HCT116 (cell line): ENCODE measurements around the gene SRP68. TPM values are rescaled to one million over a fixed set of nuclear protein-coding genes. Genes with fewer than 3 reads are reported as not detected.

Experiments used
- ATAC-seq: fragments of 200-7000 bp; cut with Tn5 transposase; 2 replicates; pipeline ENCODE4 v1.9.1; 2020; ENCODE audit warnings: mild to moderate bottlenecking, moderate library complexity
- BruUV-seq: library from RNA; stranded (reverse); fragments of 400-500 nt; replicated peaks from 2 replicates; lab custom pipeline; 2021; lab: Mats Ljungman, UMichigan
- CTCF ChIA-PET: fragments of 300-600 bp; sonication (Branson Sonifier 250); formaldehyde crosslinking; loops from one replicate; lab custom pipeline; 2021; ENCODE audit warnings: antibody characterized with exemption; lab: Charles Lee
- POLR2A ChIA-PET: fragments of 300-600, 350-600 bp; sonication (Branson Sonifier 250); formaldehyde crosslinking; loops from one replicate; lab custom pipeline; 2021; ENCODE audit warnings: antibody characterized with exemption; lab: Charles Lee
- RAD21 ChIA-PET, 2 experiments: fragments of 300-600 bp; sonication (Branson Sonifier 250); formaldehyde crosslinking; loops; one replicate each; lab custom pipeline; 2023; ENCODE audit warnings: low total read pairs in 2 of 2; ENCODE audit not compliant: uncharacterized antibody in 2 of 2, unreplicated experiment in 2 of 2, low non-redundant PET in 1 of 2; lab: Charles Lee
- DNase-seq: peaks from one replicate; pipeline ENCODE4 v3.0.0-alpha.2; 2010; ENCODE audit warnings: low read depth, low spot score
- H2AFZ ChIP-seq: fragments of 200-600 bp; shearing (Covaris generic), sonication (generic); 2 replicates; pipeline ENCODE4 v1.6.1; 2017; ENCODE audit warnings: low read depth, mixed run types, mixed read lengths, antibody characterized with exemption, low read length; ENCODE audit not compliant: poor library complexity, severe bottlenecking
- H3K27ac ChIP-seq: 2 replicates; pipeline ENCODE4 v1.5.1; 2012; ENCODE audit warnings: low read depth, low read length
- H3K27me3 ChIP-seq: fragments of 200-600 bp; sonication (generic); 2 replicates; pipeline ENCODE4 v1.6.1; 2016; ENCODE audit warnings: mixed run types, low read length, mixed read lengths; ENCODE audit not compliant: insufficient read depth
- H3K36me3 ChIP-seq, 2 experiments: fragments of 200-500 bp in 1 of 2; fragments of 200-600 bp in 1 of 2; sonication (Bioruptor generic) in 1 of 2; sonication (generic) in 1 of 2; 2 replicates each; pipeline versions ENCODE4 v1.5.1 to v1.6.1; 2014 to 2016; ENCODE audit warnings: low read length in 2 of 2, inconsistent platforms in 1 of 2, mixed read lengths in 1 of 2, mixed run types in 1 of 2; ENCODE audit not compliant: insufficient read depth in 2 of 2, control insufficient read depth in 1 of 2
- H3K4me1 ChIP-seq, 2 experiments: fragments of 200-600 bp in 1 of 2; sonication (generic) in 1 of 2; 2 replicates each; pipeline versions ENCODE4 v1.5.1 to v1.6.1; 2012 to 2017; ENCODE audit warnings: low read length in 2 of 2, inconsistent platforms in 1 of 2, mild to moderate bottlenecking in 1 of 2, mixed read lengths in 1 of 2, mixed run types in 1 of 2, moderate library complexity in 1 of 2; ENCODE audit not compliant: insufficient read depth in 2 of 2, control insufficient read depth in 1 of 2
- H3K4me2 ChIP-seq: fragments of 200-600 bp; sonication (generic); 2 replicates; pipeline ENCODE4 v1.6.1; 2017; ENCODE audit warnings: mixed run types, low read length, mixed read lengths
- H3K4me3 ChIP-seq, 2 experiments: fragments of 200-600 bp in 1 of 2; sonication (generic) in 1 of 2; replicated peaks in 1 of 2; 2 replicates each; pipeline ENCODE4 v1.5.1; 2011 to 2016; ENCODE audit warnings: low read length in 2 of 2, control low read depth in 1 of 2, low read depth in 1 of 2, mild to moderate bottlenecking in 1 of 2, mixed read lengths in 1 of 2, mixed run types in 1 of 2
- H3K79me2 ChIP-seq: fragments of 200-600 bp; sonication (generic); 2 replicates; pipeline ENCODE4 v1.6.1; 2017; ENCODE audit warnings: mild to moderate bottlenecking, mixed run types, low read length, moderate library complexity, mixed read lengths; ENCODE audit not compliant: insufficient read depth
- H3K9ac ChIP-seq: fragments of 200-600 bp; sonication (generic); 2 replicates; pipeline ENCODE4 v1.6.1; 2016; ENCODE audit warnings: low read length, mixed read lengths
- H3K9me2 ChIP-seq: fragments of 200-600 bp; sonication (generic), shearing (Covaris generic); 2 replicates; pipeline ENCODE4 v1.6.1; 2017; ENCODE audit warnings: mixed run types, mild to moderate bottlenecking, moderate library complexity; ENCODE audit not compliant: insufficient read depth
- H3K9me3 ChIP-seq, 2 experiments: fragments of 200-500 bp in 1 of 2; fragments of 200-600 bp in 1 of 2; sonication (Bioruptor generic) in 1 of 2; sonication (generic) in 1 of 2; 2 replicates each; pipeline ENCODE4 v1.6.1; 2014 to 2017; ENCODE audit warnings: low read length in 2 of 2, mixed read lengths in 2 of 2, inconsistent platforms in 1 of 2, low read depth in 1 of 2, mild to moderate bottlenecking in 1 of 2, mixed run types in 1 of 2, moderate library complexity in 1 of 2; ENCODE audit not compliant: control insufficient read depth in 1 of 2, insufficient read depth in 1 of 2
- H4K20me1 ChIP-seq: fragments of 200-600 bp; sonication (generic), shearing (Covaris generic); 2 replicates; pipeline ENCODE4 v1.6.1; 2017; ENCODE audit warnings: mixed run types, mild to moderate bottlenecking, moderate library complexity; ENCODE audit not compliant: insufficient read depth
- CEBPB ChIP-seq: IDR thresholded peaks from 2 replicates; pipeline ENCODE4 v1.6.1; 2012; ENCODE audit warnings: low read depth
- CTCF ChIP-seq, 3 experiments: fragments of 200-600 bp in 1 of 3; sonication (generic) in 1 of 3; IDR thresholded peaks in 2 of 3; conservative IDR thresholded peaks in 1 of 3; 2 replicates each; pipeline ENCODE4 v1.5.1; 2012 to 2017; ENCODE audit warnings: low read depth in 2 of 3, low read length in 2 of 3, antibody characterized with exemption in 1 of 3, borderline replicate concordance in 1 of 3, control low read depth in 1 of 3, mild to moderate bottlenecking in 1 of 3, mixed read lengths in 1 of 3, mixed run types in 1 of 3, moderate library complexity in 1 of 3; ENCODE audit not compliant: insufficient read depth in 1 of 3
- EGR1 ChIP-seq: IDR thresholded peaks from 2 replicates; pipeline ENCODE4 v1.6.1; 2012; ENCODE audit warnings: low read depth
- ELF1 ChIP-seq: IDR thresholded peaks from 2 replicates; pipeline ENCODE4 v1.6.1; 2012; ENCODE audit warnings: low read depth, borderline replicate concordance
- EZH2 ChIP-seq: fragments of 200-600 bp; sonication (generic); IDR thresholded peaks from 2 replicates; pipeline ENCODE4 v1.6.1; 2017; ENCODE audit warnings: antibody characterized with exemption, mixed run types
- FOSL1 ChIP-seq: IDR thresholded peaks from 2 replicates; pipeline ENCODE4 v1.6.1; 2012; ENCODE audit warnings: low read depth
- JUND ChIP-seq: IDR thresholded peaks from 2 replicates; pipeline ENCODE4 v1.6.1; 2012
- POLR2AphosphoS5 ChIP-seq: IDR thresholded peaks from 2 replicates; pipeline ENCODE4 v1.6.1; 2011; ENCODE audit warnings: mild to moderate bottlenecking, low read depth, low read length, moderate library complexity
- RAD21 ChIP-seq: IDR thresholded peaks from 2 replicates; pipeline ENCODE4 v1.6.1; 2012; ENCODE audit warnings: low read depth, mild to moderate bottlenecking
- REST ChIP-seq: IDR thresholded peaks from 2 replicates; pipeline ENCODE4 v1.6.1; 2012; ENCODE audit warnings: low read depth
- SIN3A ChIP-seq: IDR thresholded peaks from 2 replicates; pipeline ENCODE4 v1.6.1; 2012; ENCODE audit warnings: low read depth
- SP1 ChIP-seq: IDR thresholded peaks from 2 replicates; pipeline ENCODE4 v1.6.1; 2012; ENCODE audit warnings: low read depth
- SRF ChIP-seq: IDR thresholded peaks from 2 replicates; pipeline ENCODE4 v1.6.1; 2012; ENCODE audit warnings: low read depth
- TCF7L2 ChIP-seq: IDR thresholded peaks from 2 replicates; pipeline ENCODE4 v1.7.0; 2011; ENCODE audit warnings: borderline replicate concordance, inconsistent platforms; ENCODE audit not compliant: insufficient read depth, insufficient read length; ENCODE audit errors: extremely low read depth
- YY1 ChIP-seq: IDR thresholded peaks from 2 replicates; pipeline ENCODE4 v1.6.1; 2011; ENCODE audit warnings: low read length, low read depth, moderate library complexity, mild to moderate bottlenecking; ENCODE audit not compliant: insufficient replicate concordance; ENCODE audit errors: extremely low read depth
- ZBTB33 ChIP-seq: IDR thresholded peaks from 2 replicates; pipeline ENCODE4 v1.6.1; 2011; ENCODE audit warnings: mild to moderate bottlenecking, low read length, moderate library complexity; ENCODE audit not compliant: insufficient replicate concordance; ENCODE audit errors: extremely low read depth
- ZNF274 ChIP-seq: fragments of 200-500 bp; sonication (Bioruptor generic); IDR thresholded peaks from 2 replicates; pipeline ENCODE4 v1.6.1; 2014; ENCODE audit warnings: mild to moderate bottlenecking, low read depth, low read length, inconsistent platforms
- intact Hi-C: fragments of 100-400 bp; cut with micrococcal nuclease; formaldehyde crosslinking; loops from 2 replicates; pipeline ENCODE4 v1.10.0; 2022
- total RNA-seq: library from RNA; stranded (reverse); gene quantifications from one replicate; pipeline ENCODE4 v1.2.1, GENCODE V29; 2021; ENCODE audit not compliant: unreplicated experiment

The SRP68 gene
- total RNA-seq, 1 experiment from 2014 or later: 152 TPM

GRCh38 chr17:75998327-75998795 is 74.0 kb downstream of the SRP68 start:
- ATAC-seq: no peak
- POLR2A ChIA-PET: interaction anchor here (0.6 to 0.9 kb wide), 2 partner anchors 93 to 241 kb away, joined by 3 to 4 read pairs; partner anchors contain the start of gene MRPL38
- BruUV-seq: no TSS peak
- no peak overlapping the region for H3K4me3 ChIP-seq
- intact Hi-C loops: no loop called here
- H3K79me2 ChIP-seq: no peaks in the 10 kb centered on the region
- H3K27me3 ChIP-seq: no peaks in the 10 kb centered on the region
- TF ChIP-seq EZH2 (no peak), SIN3A (no peak), SP1 (no peak), EGR1 (no peak), JUND (no peak), TCF7L2 (no peak), ELF1 (no peak), REST (no peak), CTCF (IDR thresholded peaks at IDR 0.05 in 2 of 3, conservative IDR thresholded peaks at IDR 0.05 in 1 of 3; ENCODE audit: borderline replicate concordance in 1 of 3, insufficient read depth in 1 of 3, low read depth in 2 of 3, low read length in 2 of 3) (no peak), ZNF274 (no peak), RAD21 (no peak), YY1 (no peak), CEBPB (no peak), SRF (no peak), FOSL1 (no peak), POLR2AphosphoS5 (no peak), ZBTB33 (no peak)
- TF ChIP-seq, all 23 proteins: peak for 0
- H3K9ac ChIP-seq: no peak overlapping the region
- H3K27ac ChIP-seq: no peak overlapping the region
- no peaks in the 10 kb centered on the region for H3K9me2 ChIP-seq
- CTCF ChIA-PET: interaction anchor here (0.8 to 2.4 kb wide), 3 partner anchors 9 to 281 kb away, joined by 3 to 7 read pairs (median 7); no protein-coding TSS in a partner anchor
- H4K20me1 ChIP-seq: no peaks in the 10 kb centered on the region
- peaks cover 12 to 32% of the 10 kb centered on the region in 2 experiments for H3K4me1 ChIP-seq
- no peak overlapping the region for H3K4me2 ChIP-seq
- H3K36me3 ChIP-seq: no peaks in the 10 kb centered on the region; a peak in 1 of 4 replicates
- H2AFZ ChIP-seq: no peak overlapping the region
- no peaks in the 10 kb centered on the region for H3K9me3 ChIP-seq
- RAD21 ChIA-PET: no interaction called here
- no peak for DNase-seq
